Measurements from ENCODE around the gene ACOD1. TPM values are rescaled to one million over a fixed set of nuclear protein-coding genes. Genes with fewer than 3 reads are reported as not detected.

Gene ACOD1
- total and polyA plus RNA-seq, 8 donors: 0.05 TPM; not detected in 7

DNA sequence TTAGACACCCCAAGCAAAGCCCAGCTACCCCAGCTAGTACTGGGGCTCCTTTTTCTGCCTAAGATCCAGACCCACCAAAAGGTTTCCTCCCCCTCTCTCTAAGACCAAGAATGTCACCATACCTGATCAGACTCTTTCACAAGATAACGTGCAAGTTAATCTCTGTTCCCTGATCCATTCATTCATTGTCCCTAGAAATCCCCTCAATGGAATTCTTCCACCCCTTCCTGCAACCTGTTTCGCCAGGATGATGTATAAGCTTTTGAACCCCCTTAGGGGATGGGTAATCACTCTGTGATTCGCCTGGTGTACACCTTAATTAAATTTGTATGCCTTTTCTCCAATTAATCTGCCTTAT is 26.3 kb downstream of the ACOD1 start:
- Histone ChIP-seq H3K36me3 (no peaks in the 10 kb centered on the region), H3K27me3 (peaks cover 0 to 10% (median 0%) of the 10 kb centered on the region in 3 donors), H3K27ac (no peak overlapping the region), H3K9me3 (no peaks in the 10 kb centered on the region), H3K4me1 (peaks cover 0 to 7% (median under 1%) of the 10 kb centered on the region in 4 donors), H3K4me3 (no peak overlapping the region)
- TF ChIP-seq POLR2A (IDR thresholded peaks at IDR 0.05) (no peak), POLR2AphosphoS5 (IDR thresholded peaks at IDR 0.05) (no peak), EP300 (IDR thresholded peaks at IDR 0.05) (no peak)
- TF ChIP-seq, protein P1, sequence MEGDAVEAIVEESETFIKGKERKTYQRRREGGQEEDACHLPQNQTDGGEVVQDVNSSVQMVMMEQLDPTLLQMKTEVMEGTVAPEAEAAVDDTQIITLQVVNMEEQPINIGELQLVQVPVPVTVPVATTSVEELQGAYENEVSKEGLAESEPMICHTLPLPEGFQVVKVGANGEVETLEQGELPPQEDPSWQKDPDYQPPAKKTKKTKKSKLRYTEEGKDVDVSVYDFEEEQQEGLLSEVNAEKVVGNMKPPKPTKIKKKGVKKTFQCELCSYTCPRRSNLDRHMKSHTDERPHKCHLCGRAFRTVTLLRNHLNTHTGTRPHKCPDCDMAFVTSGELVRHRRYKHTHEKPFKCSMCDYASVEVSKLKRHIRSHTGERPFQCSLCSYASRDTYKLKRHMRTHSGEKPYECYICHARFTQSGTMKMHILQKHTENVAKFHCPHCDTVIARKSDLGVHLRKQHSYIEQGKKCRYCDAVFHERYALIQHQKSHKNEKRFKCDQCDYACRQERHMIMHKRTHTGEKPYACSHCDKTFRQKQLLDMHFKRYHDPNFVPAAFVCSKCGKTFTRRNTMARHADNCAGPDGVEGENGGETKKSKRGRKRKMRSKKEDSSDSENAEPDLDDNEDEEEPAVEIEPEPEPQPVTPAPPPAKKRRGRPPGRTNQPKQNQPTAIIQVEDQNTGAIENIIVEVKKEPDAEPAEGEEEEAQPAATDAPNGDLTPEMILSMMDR (IDR thresholded peaks at IDR 0.05): no peak
- intact Hi-C loops (cut with DNase I; ENCODE audit: low total_unique reads): no loop called here
- DNase-seq: no peak
- WGBS, 5 donors: 79 to 91% (median 81%) methylated on average over 3 of the region's 3 CpGs

DNA sequence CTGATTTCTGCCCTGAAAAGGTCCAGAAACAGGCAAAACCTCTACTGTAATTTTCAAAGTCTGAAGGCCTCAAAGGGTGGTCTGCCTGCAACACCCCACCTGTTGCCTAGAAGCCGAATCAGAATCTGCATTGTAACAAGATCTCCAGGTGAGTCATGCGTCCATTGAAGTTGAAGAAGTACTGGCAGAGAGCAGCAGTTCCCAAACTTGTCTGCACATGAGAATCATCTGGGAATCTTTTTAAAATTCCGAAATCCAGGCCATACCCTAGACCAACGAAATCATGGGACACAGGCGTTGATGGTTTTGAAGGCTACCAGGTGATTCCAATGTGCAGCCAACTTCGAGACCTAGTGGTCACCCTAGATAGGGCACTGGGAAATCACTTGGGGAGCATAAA is 27.6 kb downstream of the ACOD1 start:
- H3K4me3 ChIP-seq: no peak overlapping the region
- H3K4me1 ChIP-seq: peaks cover 6 to 17% (median 9%) of the 10 kb centered on the region in 4 donors
- H3K27ac ChIP-seq: no peak overlapping the region
- WGBS, 5 donors: 88 to 95% (median 91%) methylated on average over 6 of the region's 6 CpGs
- no peaks in the 10 kb centered on the region for H3K36me3 ChIP-seq
- TF ChIP-seq EP300 (IDR thresholded peaks at IDR 0.05) (no peak), POLR2AphosphoS5 (IDR thresholded peaks at IDR 0.05) (no peak), POLR2A (IDR thresholded peaks at IDR 0.05) (no peak)
- TF ChIP-seq, protein P1 (IDR thresholded peaks at IDR 0.05): no peak
- H3K9me3 ChIP-seq: no peaks in the 10 kb centered on the region
- DNase-seq: no peak
- peaks cover 0 to 16% (median 0%) of the 10 kb centered on the region in 3 donors for H3K27me3 ChIP-seq
- intact Hi-C loops (cut with DNase I; ENCODE audit: low total_unique reads): no loop called here

DNA sequence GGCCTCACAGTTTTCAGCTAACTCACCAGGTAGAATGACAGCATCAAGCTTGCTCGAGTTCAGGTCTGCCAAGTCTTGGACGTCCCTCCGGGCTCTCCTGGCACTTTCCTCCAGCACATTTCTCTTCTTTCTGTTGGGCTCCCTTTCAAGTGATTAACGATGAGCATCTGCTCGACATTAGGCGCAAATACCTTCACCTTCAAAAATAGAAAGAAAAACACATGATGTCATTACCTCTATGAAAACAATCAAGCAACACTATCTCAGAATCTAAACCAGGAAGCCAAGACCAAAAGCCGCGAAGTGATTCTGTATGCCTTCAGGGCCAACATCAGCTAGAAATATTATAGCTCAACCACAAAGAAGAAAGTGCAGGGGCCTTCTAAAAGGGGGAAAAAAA is 28.2 kb downstream of the ACOD1 start:
- H3K4me1 ChIP-seq: peaks cover 6 to 17% (median 9%) of the 10 kb centered on the region in 4 donors
- H3K27ac ChIP-seq: no peak overlapping the region
- H3K4me3 ChIP-seq: no peak overlapping the region
- TF ChIP-seq POLR2A (IDR thresholded peaks at IDR 0.05): no peak
- TF ChIP-seq POLR2AphosphoS5 (IDR thresholded peaks at IDR 0.05): no peak
- TF ChIP-seq EP300 (IDR thresholded peaks at IDR 0.05): no peak
- TF ChIP-seq, protein P1 (IDR thresholded peaks at IDR 0.05): no peak
- intact Hi-C loops (cut with DNase I; ENCODE audit: low total_unique reads): no loop called here
- no peaks in the 10 kb centered on the region for H3K36me3 ChIP-seq
- H3K9me3 ChIP-seq: no peaks in the 10 kb centered on the region
- H3K27me3 ChIP-seq: peaks cover 0 to 22% (median 4%) of the 10 kb centered on the region in 3 donors
- no peak for DNase-seq
- WGBS, 5 donors: 61 to 75% (median 70%) methylated on average over 8 of the region's 8 CpGs

- Histone ChIP-seq H3K36me3 (no peaks in the 10 kb centered on the region), H3K27ac (no peak overlapping the region), H3K9me3 (no peaks in the 10 kb centered on the region), H3K4me1 (peaks cover 6 to 17% (median 9%) of the 10 kb centered on the region in 4 donors), H3K27me3 (peaks cover 0 to 27% (median 4%) of the 10 kb centered on the region in 3 donors), H3K4me3 (no peak overlapping the region)
- no peak for DNase-seq
- 33 to 75% (median 45%) methylated on average over 5 of the region's 5 CpGs for WGBS, 5 donors
- intact Hi-C loops (cut with DNase I; ENCODE audit: low total_unique reads): no loop called here
- TF ChIP-seq POLR2AphosphoS5 (IDR thresholded peaks at IDR 0.05) (no peak), EP300 (IDR thresholded peaks at IDR 0.05) (no peak), POLR2A (IDR thresholded peaks at IDR 0.05) (no peak)
- TF ChIP-seq, protein P1 (IDR thresholded peaks at IDR 0.05): no peak
Measured at GRCh38 chr13:76976929-76977328, 28.6 kb downstream of the ACOD1 start.
